T-helper 9 cell (primary cell): ENCODE measurements around the gene TINAGL1.
"Not testable (repeated sequence)": the region's sequence is repeated elsewhere in the genome, so short reads cannot be mapped to it uniquely, and the experiment has no call there.

Experiments used
- DNase-seq: peaks from one replicate; pipeline ENCODE4 v3.0.0-alpha.2; 2020

The TINAGL1 gene

DNA sequence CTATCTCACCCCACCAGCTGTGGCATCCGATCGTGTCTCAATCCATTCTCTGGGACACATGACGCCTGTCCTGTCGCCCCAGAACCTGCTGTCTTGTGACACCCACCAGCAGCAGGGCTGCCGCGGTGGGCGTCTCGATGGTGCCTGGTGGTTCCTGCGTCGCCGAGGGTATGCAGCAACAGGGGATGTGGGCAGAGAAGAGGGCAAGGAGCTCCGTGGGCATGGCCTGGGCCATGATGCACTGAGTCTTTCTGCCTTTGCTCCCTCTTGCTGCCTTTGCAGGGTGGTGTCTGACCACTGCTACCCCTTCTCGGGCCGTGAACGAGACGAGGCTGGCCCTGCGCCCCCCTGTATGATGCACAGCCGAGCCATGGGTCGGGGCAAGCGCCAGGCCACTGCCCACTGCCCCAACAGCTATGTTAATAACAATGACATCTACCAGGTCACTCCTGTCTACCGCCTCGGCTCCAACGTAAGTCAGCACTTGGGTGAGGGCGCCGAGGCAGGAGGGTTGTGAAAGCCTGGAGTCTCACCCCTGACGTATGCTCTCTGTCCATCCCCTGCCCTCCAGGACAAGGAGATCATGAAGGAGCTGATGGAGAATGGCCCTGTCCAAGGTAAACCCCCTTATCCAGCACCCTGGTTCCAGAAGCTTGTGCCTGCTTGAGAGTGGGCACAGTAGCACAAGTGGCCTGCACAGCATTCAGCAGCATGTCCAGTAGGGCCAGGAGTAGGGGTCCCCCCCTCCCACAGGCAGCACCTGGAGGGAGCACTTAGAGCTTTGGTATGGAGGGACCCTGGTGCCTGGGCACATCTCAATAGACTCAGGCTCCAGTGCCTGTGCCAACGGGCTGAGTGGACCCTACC lies 8.8 kb downstream of the TINAGL1 start:
- DNase-seq: no peak

GRCh38 chr1:31585736-31586365 lies 9.5 kb downstream of the TINAGL1 start:
- no peak for DNase-seq

DNA sequence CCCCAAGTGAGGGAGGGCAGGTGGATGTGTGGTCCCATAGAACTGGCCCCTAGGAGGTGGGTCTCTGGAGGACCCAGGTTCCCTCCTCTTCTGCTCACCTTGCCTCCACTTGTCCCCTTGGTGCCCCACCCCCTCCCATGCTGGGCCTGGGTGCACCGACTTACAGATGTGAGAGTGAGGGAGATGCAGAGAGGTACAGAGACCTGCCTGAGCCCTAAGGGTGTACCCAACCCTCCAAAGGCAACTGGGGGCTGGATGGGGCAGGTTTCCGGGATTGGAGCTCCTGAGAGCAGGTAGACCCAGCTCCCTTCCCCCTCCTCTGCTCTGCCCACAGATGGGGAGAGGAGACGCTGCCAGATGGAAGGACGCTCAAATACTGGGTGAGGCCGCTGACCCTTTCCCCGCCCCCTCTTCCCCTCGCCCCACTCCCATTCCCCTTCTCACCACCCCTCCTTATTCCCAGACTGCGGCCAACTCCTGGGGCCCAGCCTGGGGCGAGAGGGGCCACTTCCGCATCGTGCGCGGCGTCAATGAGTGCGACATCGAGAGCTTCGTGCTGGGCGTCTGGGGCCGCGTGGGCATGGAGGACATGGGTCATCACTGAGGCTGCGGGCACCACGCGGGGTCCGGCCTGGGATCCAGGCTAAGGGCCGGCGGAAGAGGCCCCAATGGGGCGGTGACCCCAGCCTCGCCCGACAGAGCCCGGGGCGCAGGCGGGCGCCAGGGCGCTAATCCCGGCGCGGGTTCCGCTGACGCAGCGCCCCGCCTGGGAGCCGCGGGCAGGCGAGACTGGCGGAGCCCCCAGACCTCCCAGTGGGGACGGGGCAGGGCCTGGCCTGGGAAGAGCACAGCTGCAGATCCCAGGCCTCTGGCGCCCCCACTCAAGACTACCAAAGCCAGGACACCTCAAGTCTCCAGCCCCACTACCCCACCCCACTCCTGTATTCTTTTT lies 10.3 kb downstream of the TINAGL1 start:
- no peak for DNase-seq

DNA sequence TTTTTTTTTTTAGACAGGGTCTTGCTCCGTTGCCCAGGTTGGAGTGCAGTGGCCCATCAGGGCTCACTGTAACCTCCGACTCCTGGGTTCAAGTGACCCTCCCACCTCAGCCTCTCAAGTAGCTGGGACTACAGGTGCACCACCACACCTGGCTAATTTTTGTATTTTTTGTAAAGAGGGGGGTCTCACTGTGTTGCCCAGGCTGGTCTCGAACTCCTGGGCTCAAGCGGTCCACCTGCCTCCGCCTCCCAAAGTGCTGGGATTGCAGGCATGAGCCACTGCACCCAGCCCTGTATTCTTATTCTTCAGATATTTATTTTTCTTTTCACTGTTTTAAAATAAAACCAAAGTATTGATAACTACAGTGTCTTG lies 11.0 kb downstream of the TINAGL1 start:
- DNase-seq: not testable (repeated sequence)

GRCh38 chr1:31587720-31588423 lies 11.6 kb downstream of the TINAGL1 start:
- DNase-seq: no peak

DNA sequence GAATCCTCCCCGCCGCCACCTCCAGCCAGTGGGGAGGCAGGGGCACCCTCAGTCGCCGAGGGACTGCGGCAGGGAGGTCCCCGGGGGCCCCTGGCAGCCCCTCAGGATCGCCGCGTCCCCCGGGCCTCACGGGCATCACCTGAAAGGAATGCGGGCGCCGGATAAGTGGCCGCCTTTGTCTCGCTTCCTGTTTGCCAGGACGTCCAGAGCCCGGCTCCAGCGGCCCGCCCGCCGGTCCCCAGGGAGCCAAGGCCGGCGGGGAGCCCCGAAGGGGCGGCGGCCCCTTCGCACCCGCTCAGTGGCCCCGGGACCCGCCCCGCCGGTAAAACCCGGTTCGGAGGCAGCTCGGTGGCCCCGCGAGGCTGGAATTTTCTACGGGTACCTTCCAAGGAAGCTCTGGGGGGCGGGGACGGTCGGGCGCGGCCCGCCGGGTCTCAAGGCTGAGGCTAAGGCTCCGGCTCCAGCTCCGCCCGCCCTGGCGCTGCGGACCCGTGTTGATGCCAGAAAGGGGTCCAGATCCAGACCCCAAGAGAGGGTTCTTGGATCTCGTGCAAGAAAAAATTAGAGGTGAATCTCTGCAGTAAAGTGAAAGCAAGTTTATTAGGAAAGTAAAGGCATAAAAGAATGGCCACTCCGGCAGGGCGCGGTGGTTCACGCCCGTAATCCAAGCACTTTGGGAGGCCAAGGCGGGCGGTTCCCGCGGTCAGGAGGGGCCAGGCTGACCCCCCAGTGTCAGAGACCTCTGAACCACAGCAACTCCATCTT lies 12.6 kb downstream of the TINAGL1 start:
- DNase-seq: no peak

DNA sequence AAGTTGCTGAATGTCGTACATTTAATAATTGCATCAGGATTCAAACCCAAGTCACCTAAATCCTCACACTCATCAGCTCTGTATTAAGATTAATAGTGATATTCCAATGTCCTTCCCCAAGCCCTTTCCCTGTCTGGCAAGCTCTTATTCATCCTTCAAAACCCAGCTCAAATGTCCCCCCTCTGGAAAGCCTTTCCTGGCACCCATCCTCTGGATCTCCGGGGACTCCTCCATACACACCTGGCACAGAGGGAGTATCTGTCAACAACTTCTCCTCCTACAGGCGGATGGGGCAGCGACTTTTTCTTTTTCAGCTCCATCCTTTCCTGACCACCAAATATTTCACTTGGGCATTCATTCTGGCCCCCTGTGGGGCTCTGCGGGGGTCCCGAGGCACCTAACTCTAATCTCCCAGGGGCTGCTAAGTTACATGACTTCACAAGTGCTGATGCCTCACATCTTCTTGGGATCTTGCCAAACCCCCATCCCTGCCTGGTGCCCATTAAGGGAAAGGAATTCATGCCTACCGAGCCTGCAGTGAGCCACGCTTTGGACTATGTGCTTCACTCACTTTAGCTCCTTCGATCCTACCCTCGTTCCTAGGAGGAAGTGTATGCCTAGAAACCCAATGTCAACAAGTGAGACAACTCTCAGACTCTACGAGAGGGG lies 15.2 kb downstream of the TINAGL1 start:
- DNase-seq: no peak

GRCh38 chr1:31592132-31592531 lies 15.8 kb downstream of the TINAGL1 start:
- no peak for DNase-seq

DNA sequence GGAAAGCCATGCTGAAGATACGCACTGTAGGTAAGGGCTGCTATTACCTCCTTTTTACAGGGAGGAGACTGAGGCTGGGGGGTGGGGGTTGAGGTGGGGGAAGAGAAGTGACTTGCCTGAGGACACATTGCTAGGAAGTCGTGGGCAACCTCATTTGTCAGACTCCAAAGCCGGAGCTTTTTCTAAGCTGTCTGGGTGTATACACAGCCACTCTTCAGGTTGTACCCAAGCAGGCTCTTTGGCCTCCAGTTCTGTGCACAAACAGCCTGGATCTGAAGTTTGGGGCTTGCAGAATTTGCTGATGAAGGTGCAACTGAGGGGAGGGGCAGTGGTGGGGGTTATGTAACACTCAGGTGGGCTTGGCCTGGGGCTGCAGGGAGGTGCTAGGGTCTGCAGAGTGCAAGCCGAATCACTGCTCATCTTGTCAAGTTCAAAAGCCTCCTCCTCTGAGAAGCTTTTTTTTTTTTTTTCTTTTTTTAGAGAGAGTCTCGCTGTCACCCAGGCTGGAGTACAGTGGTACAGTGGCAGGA lies 16.9 kb downstream of the TINAGL1 start:
- DNase-seq: no peak

DNA sequence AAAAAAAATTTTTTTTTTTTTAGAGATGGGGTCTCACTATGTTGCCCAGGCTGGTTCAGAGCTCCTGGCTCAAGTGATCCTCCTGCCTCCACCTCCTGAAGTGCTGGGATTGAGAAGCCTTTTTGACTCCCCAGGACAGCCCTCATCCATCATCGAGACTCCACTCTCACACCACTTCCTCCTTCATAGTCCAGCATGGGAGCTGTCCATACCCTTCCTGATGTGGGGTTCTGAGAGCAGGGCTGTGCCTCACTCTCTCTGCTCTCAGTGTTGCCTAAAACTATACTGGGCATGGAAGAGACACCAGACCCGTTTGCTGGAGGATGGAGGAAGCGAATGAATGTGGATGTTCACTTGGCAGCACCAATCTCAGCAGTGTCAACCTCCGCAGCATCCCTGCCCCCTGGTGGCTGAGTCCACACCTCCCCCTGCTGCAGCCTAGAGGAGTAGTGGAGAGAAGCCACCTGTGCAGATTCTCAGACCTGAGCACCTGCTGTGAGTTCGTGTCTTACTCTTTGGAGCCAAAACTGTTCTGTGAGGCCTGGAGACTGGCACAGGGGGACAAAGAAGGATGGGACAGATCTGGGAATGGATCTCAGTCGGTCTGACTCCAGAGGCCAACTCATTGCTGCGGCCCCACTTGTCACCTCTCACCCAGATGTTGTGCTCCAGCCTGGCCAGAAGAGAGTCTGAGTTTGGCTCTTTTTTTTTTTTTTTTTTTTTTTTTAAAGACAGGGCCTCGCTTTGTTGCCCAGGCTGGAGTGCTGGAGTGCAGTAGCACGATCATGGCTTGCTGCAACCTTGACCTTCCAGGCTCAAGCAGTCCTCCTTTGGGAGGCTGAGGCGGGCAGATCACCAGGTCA lies 17.7 kb downstream of the TINAGL1 start:
- peak; percentile 65 for DNase-seq

DNA sequence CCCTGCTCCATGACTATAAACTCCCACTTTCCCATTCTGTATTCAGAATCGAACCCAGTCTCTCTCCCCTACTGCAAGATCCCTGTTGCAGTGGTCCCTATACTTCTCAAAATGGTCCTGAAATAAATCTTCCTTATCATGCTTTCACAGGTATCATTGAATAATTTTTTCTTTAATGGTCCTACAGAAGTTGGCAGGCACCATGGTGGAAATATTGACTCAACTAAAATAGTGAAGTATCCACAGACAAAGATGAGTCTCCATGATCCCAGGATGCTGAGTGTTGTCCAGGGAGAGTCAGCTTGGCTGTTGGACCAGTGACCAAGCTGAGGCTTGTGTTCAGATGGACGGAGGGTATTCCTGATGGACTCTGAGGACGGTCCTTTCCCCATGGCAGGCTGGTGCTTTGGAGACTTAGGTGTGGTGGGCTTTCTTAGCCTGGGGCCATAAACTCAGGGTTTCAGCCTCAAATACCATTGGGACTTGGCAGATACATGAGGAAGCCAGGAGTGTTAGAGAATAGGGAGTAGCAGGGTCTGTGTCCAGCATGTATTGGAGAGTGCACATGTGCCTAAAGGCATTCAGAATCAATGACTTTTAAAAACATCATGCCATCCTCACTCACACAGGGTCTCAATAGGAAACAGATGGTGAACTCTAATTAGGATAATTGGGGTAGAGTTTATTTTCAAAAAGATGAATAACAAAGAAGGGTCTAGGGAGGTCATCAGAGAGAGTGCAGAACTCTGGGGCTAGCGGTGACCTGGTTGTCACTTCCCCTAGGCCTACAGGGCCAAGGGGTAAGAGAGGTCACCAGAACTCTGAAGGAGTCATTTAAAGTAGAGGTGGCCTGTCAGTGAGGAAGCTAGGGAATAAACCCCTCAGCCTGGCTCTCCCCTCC lies 19.8 kb downstream of the TINAGL1 start:
- DNase-seq: no peak

GRCh38 chr1:31596737-31597097 lies 20.4 kb downstream of the TINAGL1 start:
- no peak for DNase-seq

- DNase-seq: no peak
These were observed 22.7 kb downstream of the TINAGL1 start for GRCh38 chr1:31598980-31599379.

- no peak for DNase-seq
These were observed 24.3 kb downstream of the TINAGL1 start for GRCh38 chr1:31600641-31601040.

GRCh38 chr1:31602081-31602480 lies 25.8 kb downstream of the TINAGL1 start:
- DNase-seq: no peak

DNA sequence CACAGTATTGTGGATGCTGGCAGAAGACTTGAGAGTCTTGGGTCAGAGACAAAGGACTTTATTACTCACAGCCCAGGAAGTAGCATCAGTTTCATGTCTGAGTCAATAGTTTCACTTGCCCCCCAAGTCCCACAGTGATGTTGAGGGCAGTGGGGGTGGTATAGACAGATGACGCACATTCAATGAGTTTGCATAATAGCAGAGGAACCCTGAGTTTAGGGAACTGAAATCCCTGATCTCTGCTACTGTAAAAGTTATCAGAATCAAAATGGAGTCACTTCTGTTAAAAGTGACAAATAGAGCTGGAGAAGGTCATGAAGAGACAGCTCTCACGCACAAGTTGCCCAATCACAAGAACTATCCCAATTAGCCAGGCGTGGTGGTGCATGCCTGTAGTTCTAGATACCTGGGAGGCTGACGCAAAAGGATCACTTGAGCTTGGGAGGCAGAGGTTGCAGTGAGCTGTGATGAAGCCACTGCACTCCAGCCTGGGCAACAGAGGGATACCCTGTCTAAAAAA lies 29.7 kb downstream of the TINAGL1 start:
- no peak for DNase-seq

GRCh38 chr1:31607360-31607759 lies 31.0 kb downstream of the TINAGL1 start:
- DNase-seq: no peak

DNA sequence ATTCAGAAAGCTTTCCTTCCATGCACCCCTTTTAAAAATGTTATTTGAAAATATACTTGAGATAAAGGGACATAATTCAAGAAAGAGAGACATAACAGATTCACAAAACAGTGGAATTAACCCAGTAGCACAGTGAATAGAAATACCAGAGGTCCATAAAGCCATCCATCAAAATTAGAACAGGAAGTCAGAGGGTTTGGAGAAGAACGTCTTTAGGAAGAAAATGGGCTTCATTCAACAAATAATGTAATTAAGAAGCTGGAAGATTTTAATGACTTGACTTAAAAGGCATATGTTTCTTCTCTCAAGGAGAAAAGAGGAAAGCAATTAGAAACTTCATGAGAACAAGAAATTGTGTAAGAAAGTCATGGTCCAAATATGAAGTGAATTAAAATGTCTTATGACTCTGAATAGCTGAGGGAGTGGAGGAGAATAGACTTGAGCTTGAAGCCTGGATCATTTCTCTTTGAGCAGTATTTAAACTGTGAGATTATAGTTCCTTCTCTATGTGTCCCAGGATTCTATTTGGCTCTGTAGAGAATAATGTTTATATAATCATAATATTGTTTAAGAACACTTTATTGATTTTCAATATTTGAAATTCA lies 33.3 kb downstream of the TINAGL1 start:
- no peak for DNase-seq
